CD4-positive, alpha-beta T cell treated with Interleukin-17A for 4 hours (primary cell): ENCODE data around the gene POP5.
"Not testable (repeated sequence)": the region's sequence is repeated elsewhere in the genome, so short reads cannot be mapped to it uniquely, and the experiment has no call there.

Source experiments
- DNase-seq: peaks from one replicate; pipeline ENCODE4 v3.0.0-alpha.2; 2020; ENCODE audit warnings: mixed read lengths

Gene POP5

GRCh38 chr12:120580787-120581723 lies at the start of gene POP5:
TSS of gene POP5 (minus strand) at chr12:120581402. CDS start at chr12:120581362, 40 bp downstream.
- peak; percentile 96 for DNase-seq

- no peak for DNase-seq
Measured at GRCh38 chr12:120630104-120630892, 49.1 kb upstream of the POP5 start.

GRCh38 chr12:120628919-120629318 lies 47.7 kb upstream of the POP5 start:
- DNase-seq = no peak

- DNase-seq = peak; percentile 45
Measured at GRCh38 chr12:120625557-120626419, 44.6 kb upstream of the POP5 start.

- DNase-seq = no peak
Measured at GRCh38 chr12:120620624-120621023, 39.4 kb upstream of the POP5 start.

GRCh38 chr12:120618954-120619615 lies 37.9 kb upstream of the POP5 start:
- no peak for DNase-seq

- not testable (repeated sequence) for DNase-seq
Measured at GRCh38 chr12:120617767-120618166, 36.6 kb upstream of the POP5 start.

- not testable (repeated sequence) for DNase-seq
Measured at GRCh38 chr12:120617193-120617592, 36.0 kb upstream of the POP5 start.

- DNase-seq = no peak
Measured at GRCh38 chr12:120614848-120615247, 33.6 kb upstream of the POP5 start.

GRCh38 chr12:120611534-120611933 lies 30.3 kb upstream of the POP5 start:
- DNase-seq = not testable (repeated sequence)

- DNase-seq = no peak
Measured at GRCh38 chr12:120610560-120610959, 29.4 kb upstream of the POP5 start.

GRCh38 chr12:120602416-120602815 lies 21.2 kb upstream of the POP5 start:
- not testable (repeated sequence) for DNase-seq

- DNase-seq = no peak
Measured at GRCh38 chr12:120599672-120600552, 18.7 kb upstream of the POP5 start.

GRCh38 chr12:120598674-120599463 lies 17.7 kb upstream of the POP5 start:
- no peak for DNase-seq

GRCh38 chr12:120597861-120598260 lies 16.7 kb upstream of the POP5 start:
- DNase-seq = no peak

- no peak for DNase-seq
Measured at GRCh38 chr12:120596901-120597300, 15.7 kb upstream of the POP5 start.

GRCh38 chr12:120592121-120593049 lies 11.2 kb upstream of the POP5 start:
- no peak for DNase-seq

- no peak for DNase-seq
Measured at GRCh38 chr12:120590741-120591407, 9.7 kb upstream of the POP5 start.
